Effector memory CD4-positive, alpha-beta T cell (primary cell): ENCODE data around the gene DTD2.
"Not testable (repeated sequence)": the region's sequence is repeated elsewhere in the genome, so short reads cannot be mapped to it uniquely, and the experiment has no call there.

Experiments used
- DNase-seq, 3 donors: peaks; one replicate each; pipeline ENCODE4 v3.0.0-alpha.2; 2020
- H3K27ac ChIP-seq: 2 replicates; pipeline ENCODE4 v1.7.0; 2013; ENCODE audit warnings: mild to moderate bottlenecking, low read length, moderate library complexity; ENCODE audit not compliant: insufficient read depth, poor library complexity, severe bottlenecking
- H3K27me3 ChIP-seq: replicated peaks from 2 replicates; pipeline ENCODE4 v1.7.0; 2013; ENCODE audit warnings: mild to moderate bottlenecking, low read length; ENCODE audit not compliant: insufficient read depth, control insufficient read depth, poor library complexity, severe bottlenecking
- H3K36me3 ChIP-seq: 2 replicates; pipeline ENCODE4 v1.7.0; 2013; ENCODE audit warnings: mild to moderate bottlenecking, low read length, moderate library complexity; ENCODE audit not compliant: control insufficient read depth, insufficient read depth
- H3K4me1 ChIP-seq: 2 replicates; pipeline ENCODE4 v1.7.0; 2013; ENCODE audit warnings: low read length, mild to moderate bottlenecking; ENCODE audit not compliant: control insufficient read depth, insufficient read depth, poor library complexity, severe bottlenecking
- H3K4me3 ChIP-seq: 2 replicates; pipeline ENCODE4 v1.7.0; 2013; ENCODE audit warnings: low read length, low read depth, mild to moderate bottlenecking; ENCODE audit not compliant: insufficient read depth, poor library complexity, severe bottlenecking
- H3K9me3 ChIP-seq: 2 replicates; pipeline ENCODE4 v1.7.0; 2013; ENCODE audit warnings: mild to moderate bottlenecking, low read length, moderate library complexity; ENCODE audit not compliant: control insufficient read depth

The DTD2 gene

GRCh38 chr14:31442284-31442683 is 15.0 kb downstream of the DTD2 start:
- Histone ChIP-seq H3K27ac (no peak overlapping the region), H3K4me3 (no peak overlapping the region), H3K36me3 (no peaks in the 10 kb centered on the region), H3K4me1 (no peaks in the 10 kb centered on the region), H3K9me3 (no peaks in the 10 kb centered on the region), H3K27me3 (no peaks in the 10 kb centered on the region)
- no peak for DNase-seq

DNA sequence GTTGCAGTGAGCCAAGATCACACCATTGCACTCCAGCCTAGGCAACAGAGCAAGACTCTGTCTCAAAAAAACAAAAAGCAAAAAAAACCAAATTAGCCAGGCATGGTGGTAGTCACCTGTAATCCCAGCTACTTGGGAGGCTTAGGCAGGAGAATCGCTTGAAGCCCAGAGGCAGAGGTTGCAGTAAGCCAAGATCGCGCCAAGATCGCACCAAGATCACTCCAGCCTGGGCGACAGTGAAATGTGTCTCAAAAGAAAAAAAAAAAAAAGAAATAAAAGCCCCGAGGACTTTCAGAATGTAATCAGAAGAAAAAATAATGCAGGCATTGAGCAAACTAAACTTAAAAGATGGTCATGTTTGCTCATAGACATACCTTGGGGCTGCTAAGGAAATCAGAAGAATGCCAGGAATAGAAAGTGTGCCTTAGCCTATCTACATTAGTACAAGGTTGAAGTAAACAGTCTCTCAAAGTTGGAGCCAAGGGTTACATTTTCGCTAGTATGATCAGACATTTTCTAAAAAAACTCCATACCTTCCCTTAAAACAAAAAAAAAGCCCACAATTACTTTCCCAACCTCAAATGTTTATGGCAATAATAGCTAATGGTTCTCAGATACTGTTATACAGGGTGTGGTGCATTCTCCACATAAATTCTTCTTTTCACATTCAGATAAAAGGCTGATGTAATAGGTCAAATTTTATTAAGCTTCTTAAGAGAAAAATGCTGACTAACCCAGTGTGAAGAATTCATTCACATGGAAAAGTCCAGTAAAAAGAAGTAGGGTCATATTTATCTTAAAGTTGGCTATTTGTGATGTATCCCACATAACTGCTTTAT is 15.8 kb downstream of the DTD2 start:
- no peak overlapping the region for H3K4me3 ChIP-seq

GRCh38 chr14:31440280-31440679 is 17.0 kb downstream of the DTD2 start:
- Histone ChIP-seq H3K4me1 (no peaks in the 10 kb centered on the region), H3K27ac (no peak overlapping the region), H3K4me3 (no peak overlapping the region), H3K36me3 (no peaks in the 10 kb centered on the region), H3K27me3 (no peaks in the 10 kb centered on the region), H3K9me3 (no peaks in the 10 kb centered on the region)
- no peak for DNase-seq

More for the DNA sequence above, 15.8 kb downstream of the DTD2 start:
- no peak for DNase-seq
- Histone ChIP-seq H3K27me3 (no peaks in the 10 kb centered on the region), H3K9me3 (no peaks in the 10 kb centered on the region), H3K4me1 (no peaks in the 10 kb centered on the region), H3K36me3 (no peaks in the 10 kb centered on the region), H3K27ac (no peak overlapping the region)

GRCh38 chr14:31439561-31439960 is 17.7 kb downstream of the DTD2 start:
- H3K4me3 ChIP-seq: no peak overlapping the region
- no peak overlapping the region for H3K27ac ChIP-seq
- H3K36me3 ChIP-seq: no peaks in the 10 kb centered on the region
- H3K27me3 ChIP-seq: no peaks in the 10 kb centered on the region
- DNase-seq: no peak
- H3K9me3 ChIP-seq: no peaks in the 10 kb centered on the region
- H3K4me1 ChIP-seq: no peaks in the 10 kb centered on the region

- H3K9me3 ChIP-seq, H3K4me1 ChIP-seq, H3K27ac ChIP-seq, H3K36me3 ChIP-seq, H3K4me3 ChIP-seq, DNase-seq, H3K27me3 ChIP-seq: not testable (repeated sequence)
These were observed 20.1 kb downstream of the DTD2 start for GRCh38 chr14:31437045-31437691.

- no peaks in the 10 kb centered on the region for H3K4me1 ChIP-seq
These were observed 22.0 kb downstream of the DTD2 start for GRCh38 chr14:31435276-31435675.

GRCh38 chr14:31430634-31431264 is 26.6 kb downstream of the DTD2 start:
- no peak overlapping the region for H3K4me3 ChIP-seq
- no peaks in the 10 kb centered on the region for H3K36me3 ChIP-seq
- DNase-seq: no peak
- no peaks in the 10 kb centered on the region for H3K4me1 ChIP-seq
- no peaks in the 10 kb centered on the region for H3K9me3 ChIP-seq
- no peaks in the 10 kb centered on the region for H3K27me3 ChIP-seq
- no peak overlapping the region for H3K27ac ChIP-seq

More at GRCh38 chr14:31435276-31435675, 22.0 kb downstream of the DTD2 start:
- DNase-seq: no peak
- no peak overlapping the region for H3K27ac ChIP-seq
- no peaks in the 10 kb centered on the region for H3K27me3 ChIP-seq
- no peaks in the 10 kb centered on the region for H3K9me3 ChIP-seq
- H3K36me3 ChIP-seq: no peaks in the 10 kb centered on the region
- H3K4me3 ChIP-seq: no peak overlapping the region

- DNase-seq: no peak
- Histone ChIP-seq H3K4me3 (no peak overlapping the region), H3K36me3 (no peaks in the 10 kb centered on the region), H3K9me3 (no peaks in the 10 kb centered on the region), H3K27me3 (no peaks in the 10 kb centered on the region), H3K27ac (no peak overlapping the region), H3K4me1 (no peaks in the 10 kb centered on the region)
These were observed 27.5 kb downstream of the DTD2 start for GRCh38 chr14:31429791-31430190.

DNA sequence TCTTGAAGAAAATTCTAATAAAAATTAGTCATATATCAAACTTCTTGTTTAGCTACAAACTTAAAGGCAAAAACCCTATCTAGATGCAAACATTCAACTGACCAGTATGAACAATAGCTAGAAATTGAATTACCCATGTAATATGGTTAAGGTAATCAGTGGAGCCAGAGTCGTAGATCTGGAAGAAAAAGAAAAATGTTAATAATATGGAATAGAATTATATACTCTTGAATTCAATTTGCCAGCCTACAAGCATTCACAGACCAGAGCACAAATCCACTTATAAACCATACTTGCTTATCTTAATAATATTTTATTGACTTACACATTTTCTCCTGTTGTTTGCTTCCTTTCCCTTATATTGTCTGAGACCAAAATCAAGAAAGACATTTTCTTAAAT is 29.3 kb downstream of the DTD2 start:
- no peaks in the 10 kb centered on the region for H3K27me3 ChIP-seq
- DNase-seq: no peak
- H3K36me3 ChIP-seq: no peaks in the 10 kb centered on the region
- no peak overlapping the region for H3K27ac ChIP-seq
- H3K4me1 ChIP-seq: no peaks in the 10 kb centered on the region
- no peaks in the 10 kb centered on the region for H3K9me3 ChIP-seq
- no peak overlapping the region for H3K4me3 ChIP-seq

DNA sequence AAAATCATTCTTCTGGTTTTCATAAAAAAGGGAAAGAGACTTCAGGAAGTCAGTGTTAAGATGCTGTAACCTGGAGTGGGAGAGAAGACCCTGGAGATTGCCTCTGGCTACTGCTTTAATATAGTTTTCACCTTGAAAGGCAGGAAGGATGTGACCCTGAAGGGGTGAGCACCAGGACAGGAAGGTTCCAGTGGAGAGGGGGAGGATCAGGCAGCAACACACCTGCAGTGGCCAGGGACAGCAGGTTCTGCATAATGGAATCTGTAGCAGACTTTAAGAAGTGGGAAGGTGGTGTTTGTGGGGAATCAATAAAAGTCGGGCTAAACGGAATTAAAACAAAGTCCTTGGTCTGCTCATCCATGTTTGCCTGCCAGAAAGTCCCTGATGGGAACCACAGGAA is 30.6 kb downstream of the DTD2 start:
- no peak overlapping the region for H3K27ac ChIP-seq
- no peak for DNase-seq
- H3K36me3 ChIP-seq: no peaks in the 10 kb centered on the region
- no peak overlapping the region for H3K4me3 ChIP-seq
- no peaks in the 10 kb centered on the region for H3K4me1 ChIP-seq
- H3K27me3 ChIP-seq: no peaks in the 10 kb centered on the region
- no peaks in the 10 kb centered on the region for H3K9me3 ChIP-seq
